Kidney epithelial cell (primary cell): ENCODE results near the gene TSPAN19. TPM values are rescaled to one million over a fixed set of nuclear protein-coding genes. Genes with fewer than 3 reads are reported as not detected.

Experiments used
- DNase-seq: peaks from one replicate; pipeline ENCODE4 v3.0.0-alpha.2; 2010; ENCODE audit warnings: low read depth
- H3K27me3 ChIP-seq: 2 replicates; pipeline ENCODE4 v1.6.0; 2011; ENCODE audit warnings: low read length; ENCODE audit not compliant: control insufficient read depth, insufficient read depth
- H3K36me3 ChIP-seq: 2 replicates; pipeline ENCODE4 v1.5.1; 2011; ENCODE audit warnings: low read length; ENCODE audit not compliant: control insufficient read depth, insufficient read depth
- H3K4me3 ChIP-seq: 2 replicates; pipeline ENCODE4 v1.5.1; 2011; ENCODE audit warnings: low read depth, mild to moderate bottlenecking, control low read depth, low read length
- CTCF ChIP-seq: IDR thresholded peaks from 2 replicates; pipeline ENCODE4 v1.5.1; 2011; ENCODE audit warnings: mild to moderate bottlenecking, moderate library complexity, low read length, control low read depth, inconsistent platforms; ENCODE audit not compliant: insufficient read depth, poor library complexity, severe bottlenecking
- total RNA-seq: library from RNA; depleted of rRNA; stranded (reverse); fragments of >200 nt; gene quantifications from 2 replicates; pipeline ENCODE4 v1.2.3, GENCODE V29; 2015

TSPAN19 gene
- total RNA-seq, 1 donor from 2014 or later = 0.92 TPM

- TF ChIP-seq CTCF = no peak
- no peak for DNase-seq
- peak overlapping the region; percentile 80 for H3K4me3 ChIP-seq
- no peaks in the 10 kb centered on the region for H3K36me3 ChIP-seq
- H3K27me3 ChIP-seq = no peaks in the 10 kb centered on the region
Observed at GRCh38 chr12:85036733-85037132, 656 bp upstream of the TSPAN19 start.

- Histone ChIP-seq H3K36me3 (no peaks in the 10 kb centered on the region), H3K27me3 (no peaks in the 10 kb centered on the region), H3K4me3 (no peak overlapping the region)
- peak; percentile 28 for TF ChIP-seq CTCF
- DNase-seq = no peak
Observed at GRCh38 chr12:85029456-85029855, 6.6 kb downstream of the TSPAN19 start.

GRCh38 chr12:85018098-85018497 is 18.0 kb downstream of the TSPAN19 start:
- no peak for TF ChIP-seq CTCF
- no peak for DNase-seq
- Histone ChIP-seq H3K27me3 (no peaks in the 10 kb centered on the region), H3K4me3 (no peak overlapping the region), H3K36me3 (no peaks in the 10 kb centered on the region)

GRCh38 chr12:85017618-85018017 is 18.5 kb downstream of the TSPAN19 start:
- H3K36me3 ChIP-seq = no peaks in the 10 kb centered on the region
- DNase-seq = no peak
- no peak for TF ChIP-seq CTCF
- no peaks in the 10 kb centered on the region for H3K27me3 ChIP-seq
- H3K4me3 ChIP-seq = no peak overlapping the region

GRCh38 chr12:85017133-85017532 is 18.9 kb downstream of the TSPAN19 start:
- Histone ChIP-seq H3K36me3 (no peaks in the 10 kb centered on the region), H3K27me3 (no peaks in the 10 kb centered on the region), H3K4me3 (no peak overlapping the region)
- TF ChIP-seq CTCF = no peak
- DNase-seq = no peak

- Histone ChIP-seq H3K4me3 (no peak overlapping the region), H3K36me3 (no peaks in the 10 kb centered on the region), H3K27me3 (no peaks in the 10 kb centered on the region)
- TF ChIP-seq CTCF = no peak
- peak; percentile 78 for DNase-seq
Observed at GRCh38 chr12:85016413-85016812, 19.7 kb downstream of the TSPAN19 start.
